HG02840 (cell line): ENCODE data around the gene OCLN.
"Not testable (repeated sequence)": the region's sequence is repeated elsewhere in the genome, so short reads cannot be mapped to it uniquely, and the experiment has no call there.

Experiments used
- ATAC-seq: cut with Tn5 transposase; IDR thresholded peaks from one replicate; pipeline ENCODE4 v1.9.1; 2021; ENCODE audit warnings: mild to moderate bottlenecking, moderate library complexity, moderate number of reproducible peaks; ENCODE audit not compliant: unreplicated experiment, low FRiP score

OCLN gene

GRCh38 chr5:69492391-69492922 is at the start of gene OCLN:
OCLN (plus strand) TSS chr5:69492790; CDS start chr5:69504245, 11,455 bp downstream.
- ATAC-seq: no peak

- no peak for ATAC-seq
Measured at GRCh38 chr5:69444127-69444754, 48.3 kb upstream of the OCLN start.

- no peak for ATAC-seq
Measured at GRCh38 chr5:69449511-69449910, 43.1 kb upstream of the OCLN start.

- no peak for ATAC-seq
Measured at GRCh38 chr5:69450116-69450515, 42.5 kb upstream of the OCLN start.

GRCh38 chr5:69450527-69450926 is 42.1 kb upstream of the OCLN start:
- ATAC-seq: not testable (repeated sequence)

- ATAC-seq: no peak
Measured at GRCh38 chr5:69451941-69452647, 40.5 kb upstream of the OCLN start.

GRCh38 chr5:69453487-69453886 is 39.1 kb upstream of the OCLN start:
- not testable (repeated sequence) for ATAC-seq

- ATAC-seq: no peak
Measured at GRCh38 chr5:69454460-69455249, 37.9 kb upstream of the OCLN start.

GRCh38 chr5:69455428-69455988 is 37.1 kb upstream of the OCLN start:
- not testable (repeated sequence) for ATAC-seq

GRCh38 chr5:69462170-69462569 is 30.4 kb upstream of the OCLN start:
- no peak for ATAC-seq

GRCh38 chr5:69466375-69466774 is 26.2 kb upstream of the OCLN start:
- not testable (repeated sequence) for ATAC-seq

GRCh38 chr5:69467442-69468225 is 25.0 kb upstream of the OCLN start:
- peak; percentile 93 for ATAC-seq

- no peak for ATAC-seq
Measured at GRCh38 chr5:69468631-69469030, 24.0 kb upstream of the OCLN start.

GRCh38 chr5:69471516-69471915 is 21.1 kb upstream of the OCLN start:
- not testable (repeated sequence) for ATAC-seq

- ATAC-seq: not testable (repeated sequence)
Measured at GRCh38 chr5:69472535-69473143, 20.0 kb upstream of the OCLN start.

- no peak for ATAC-seq
Measured at GRCh38 chr5:69477170-69477569, 15.4 kb upstream of the OCLN start.

GRCh38 chr5:69478296-69478695 is 14.3 kb upstream of the OCLN start:
- ATAC-seq: not testable (repeated sequence)

GRCh38 chr5:69484891-69485290 is 7.7 kb upstream of the OCLN start:
- ATAC-seq: no peak

- ATAC-seq: no peak
Measured at GRCh38 chr5:69485471-69485870, 7.1 kb upstream of the OCLN start.
